Measurements from ENCODE around the gene AKIP1.

- TF ChIP-seq EP300 (conservative IDR thresholded peaks at IDR 0.05; ENCODE audit: poor library complexity, severe bottlenecking) (no peak), CTCF (IDR thresholded peaks at IDR 0.05; ENCODE audit: poor library complexity, severe bottlenecking) (no peak), EZH2 (IDR thresholded peaks at IDR 0.05; ENCODE audit: borderline replicate concordance, insufficient read depth, low read length, poor library complexity, severe bottlenecking) (no peak), POLR2AphosphoS5 (IDR thresholded peaks at IDR 0.05) (no peak), REST (IDR thresholded peaks at IDR 0.05; ENCODE audit: borderline replicate concordance) (no peak), SMC3 (conservative IDR thresholded peaks at IDR 0.05; ENCODE audit: poor library complexity) (no peak), TAF1 (IDR thresholded peaks at IDR 0.05; ENCODE audit: low read depth) (no peak)
Measured at GRCh38 chr11:8910649-8911026, 351 bp upstream of the AKIP1 start.

All from neural cell (in vitro differentiated cells).